Keratinocyte (primary cell): Measurements from ENCODE around the gene EGFR. TPM values are rescaled to one million over a fixed set of nuclear protein-coding genes. Genes with fewer than 3 reads are reported as not detected.
A peak's percentile ranks its signal among the peaks of the same experiment; 100 is the strongest.

Experiments used
- DNase-seq: peaks from one replicate; pipeline ENCODE4 v3.0.0-alpha.2; 2011; ENCODE audit warnings: low read depth, missing footprints, low spot score
- FAIRE-seq: peaks from 2 replicates; lab custom pipeline; 2011; peaks lifted over from hg19 to GRCh38; lab: Jason Lieb, UNC
- H2AFZ ChIP-seq: 2 replicates; pipeline ENCODE4 v1.6.0; 2012; ENCODE audit warnings: low read length, control low read depth, inconsistent platforms; ENCODE audit not compliant: control insufficient read depth
- H3K27ac ChIP-seq: 2 replicates; pipeline ENCODE4 v1.5.1; 2011; ENCODE audit warnings: low read length; ENCODE audit not compliant: control insufficient read depth, insufficient read depth
- H3K27me3 ChIP-seq: 3 replicates; pipeline ENCODE4 v1.6.0; 2011; ENCODE audit warnings: low read length; ENCODE audit not compliant: control insufficient read depth, insufficient read depth; ENCODE audit errors: extremely low read depth
- H3K36me3 ChIP-seq, 2 experiments: 2 replicates in 1 of 2; 3 replicates in 1 of 2; pipeline ENCODE4 v1.5.1; 2011; ENCODE audit warnings: low read length in 2 of 2, mild to moderate bottlenecking in 1 of 2; ENCODE audit not compliant: control insufficient read depth in 2 of 2, insufficient read depth in 2 of 2; ENCODE audit errors: extremely low read depth in 1 of 2
- H3K4me1 ChIP-seq: 3 replicates; pipeline ENCODE4 v1.5.1; 2011; ENCODE audit warnings: low read length; ENCODE audit not compliant: control insufficient read depth, insufficient read depth; ENCODE audit errors: extremely low read depth
- H3K4me2 ChIP-seq: 3 replicates; pipeline ENCODE4 v1.6.0; 2011; ENCODE audit warnings: low read depth, low read length; ENCODE audit not compliant: control insufficient read depth, insufficient read depth; ENCODE audit errors: extremely low read depth
- H3K4me3 ChIP-seq, 3 experiments: fragments of 200-600 bp in 1 of 3; sonication (generic) in 1 of 3; 2 replicates in 2 of 3; 3 replicates in 1 of 3; pipeline ENCODE4 v1.5.1; 2011 to 2016; ENCODE audit warnings: low read length in 3 of 3, mild to moderate bottlenecking in 3 of 3, control low read depth in 2 of 3, inconsistent platforms in 1 of 3, low read depth in 1 of 3, mixed read lengths in 1 of 3, mixed run types in 1 of 3, moderate library complexity in 1 of 3; ENCODE audit not compliant: control insufficient read depth in 2 of 3, insufficient read depth in 2 of 3; ENCODE audit errors: extremely low read depth in 1 of 3
- H3K79me2 ChIP-seq: 2 replicates; pipeline ENCODE4 v1.6.0; 2012; ENCODE audit warnings: low read length; ENCODE audit not compliant: control insufficient read depth, insufficient read depth
- H3K9ac ChIP-seq: 3 replicates; pipeline ENCODE4 v1.6.0; 2011; ENCODE audit warnings: low read length; ENCODE audit not compliant: control insufficient read depth, insufficient read depth; ENCODE audit errors: extremely low read depth
- H3K9me1 ChIP-seq: 3 replicates; pipeline ENCODE4 v1.6.0; 2011; ENCODE audit warnings: low read length; ENCODE audit not compliant: control insufficient read depth, insufficient read depth; ENCODE audit errors: extremely low read depth
- H3K9me3 ChIP-seq: 2 replicates; pipeline ENCODE4 v1.5.1; 2012; ENCODE audit warnings: low read depth, low read length; ENCODE audit not compliant: control insufficient read depth
- H4K20me1 ChIP-seq: 3 replicates; pipeline ENCODE4 v1.6.0; 2011; ENCODE audit warnings: low read length; ENCODE audit not compliant: control insufficient read depth, insufficient read depth; ENCODE audit errors: extremely low read depth
- EZH2 ChIP-seq: IDR thresholded peaks from one replicate; pipeline ENCODE4 v1.6.1; 2012; ENCODE audit warnings: inconsistent platforms, mild to moderate bottlenecking, low read length, moderate library complexity
- dilution Hi-C: fragments of 300-500 bp; cut with MboI; formaldehyde crosslinking; loops from one replicate; pipeline ENCODE4 v1.7.0; 2020; ENCODE audit warnings: low sequenced_read_pairs; ENCODE audit not compliant: extremely low pct_ligation_motif_present
- polyA plus RNA-seq, 5 experiments: library from polyadenylated mRNA; depleted of rRNA in 3 of 5; stranded (reverse) in 3 of 5; stranded (forward) in 1 of 5; unstranded in 1 of 5; fragments of >200 nt; gene quantifications; 1 replicate in 1 of 5; 2 replicates in 3 of 5; 3 replicates in 1 of 5; pipeline versions ENCODE4 v1.2.1 to v1.2.3, GENCODE V29; 2011 to 2012; ENCODE audit warnings: missing spikeins in 2 of 5, low read depth in 1 of 5, low replicate concordance in 1 of 5
- TF ChIP-seq, protein P1 (sequence below), 3 experiments: IDR thresholded peaks in 1 of 3; conservative IDR thresholded peaks in 1 of 3; optimal IDR thresholded peaks in 1 of 3; 2 replicates in 2 of 3; 3 replicates in 1 of 3; pipeline versions ENCODE3 to v1.5.1; 2011; ENCODE audit warnings: low read length in 3 of 3, mild to moderate bottlenecking in 3 of 3, moderate library complexity in 2 of 3, control low read depth in 1 of 3, inconsistent platforms in 1 of 3; ENCODE audit not compliant: insufficient read depth in 2 of 3; ENCODE audit errors: extremely low read depth in 1 of 3

EGFR gene
- polyA plus RNA-seq, 1 donor (not counting 4 experiments of a cell fraction or from before 2014, with no cell fraction given): 120 TPM

DNA sequence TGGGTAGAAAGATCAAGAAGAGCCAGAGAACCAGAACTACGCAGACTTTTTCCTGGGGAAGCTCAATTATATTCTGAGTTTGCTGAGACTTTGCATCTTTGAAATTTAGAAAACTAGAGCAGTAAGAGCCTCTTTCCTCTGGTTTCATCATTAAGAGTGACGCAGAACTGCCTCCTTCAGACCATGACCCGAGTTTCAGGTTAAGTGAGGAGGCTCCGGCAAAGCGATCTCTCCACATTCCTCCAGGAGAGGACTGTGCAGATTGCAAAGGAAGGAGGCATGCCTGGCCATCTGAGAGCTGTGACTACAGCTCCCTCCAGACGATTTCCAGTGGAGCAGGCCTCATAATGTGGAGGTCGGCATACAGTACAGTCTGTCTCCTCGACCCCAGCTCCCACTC lies 230.5 kb downstream of the EGFR start:
- dilution Hi-C loops: no loop called here
- Histone ChIP-seq H3K9me1 (no peaks in the 10 kb centered on the region), H3K4me3 (no peak overlapping the region), H3K4me2 (no peak overlapping the region), H3K27me3 (peaks cover 4% of the 10 kb centered on the region), H2AFZ (no peak overlapping the region), H3K27ac (no peak overlapping the region), H3K4me1 (peaks cover 20% of the 10 kb centered on the region), H4K20me1 (no peaks in the 10 kb centered on the region), H3K9ac (no peak overlapping the region), H3K79me2 (no peaks in the 10 kb centered on the region), H3K36me3 (no peaks in the 10 kb centered on the region), H3K9me3 (no peaks in the 10 kb centered on the region)
- FAIRE-seq (no peak), DNase-seq (no peak)
- no peak for TF ChIP-seq EZH2
- TF ChIP-seq, protein P1, sequence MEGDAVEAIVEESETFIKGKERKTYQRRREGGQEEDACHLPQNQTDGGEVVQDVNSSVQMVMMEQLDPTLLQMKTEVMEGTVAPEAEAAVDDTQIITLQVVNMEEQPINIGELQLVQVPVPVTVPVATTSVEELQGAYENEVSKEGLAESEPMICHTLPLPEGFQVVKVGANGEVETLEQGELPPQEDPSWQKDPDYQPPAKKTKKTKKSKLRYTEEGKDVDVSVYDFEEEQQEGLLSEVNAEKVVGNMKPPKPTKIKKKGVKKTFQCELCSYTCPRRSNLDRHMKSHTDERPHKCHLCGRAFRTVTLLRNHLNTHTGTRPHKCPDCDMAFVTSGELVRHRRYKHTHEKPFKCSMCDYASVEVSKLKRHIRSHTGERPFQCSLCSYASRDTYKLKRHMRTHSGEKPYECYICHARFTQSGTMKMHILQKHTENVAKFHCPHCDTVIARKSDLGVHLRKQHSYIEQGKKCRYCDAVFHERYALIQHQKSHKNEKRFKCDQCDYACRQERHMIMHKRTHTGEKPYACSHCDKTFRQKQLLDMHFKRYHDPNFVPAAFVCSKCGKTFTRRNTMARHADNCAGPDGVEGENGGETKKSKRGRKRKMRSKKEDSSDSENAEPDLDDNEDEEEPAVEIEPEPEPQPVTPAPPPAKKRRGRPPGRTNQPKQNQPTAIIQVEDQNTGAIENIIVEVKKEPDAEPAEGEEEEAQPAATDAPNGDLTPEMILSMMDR (optimal IDR thresholded peaks at IDR 0.05 in 1 of 3, IDR thresholded peaks at IDR 0.05 in 1 of 3, conservative IDR thresholded peaks at IDR 0.05 in 1 of 3; ENCODE audit: extremely low read depth in 1 of 3, insufficient read depth in 2 of 3, low read length in 3 of 3): no peak

DNA sequence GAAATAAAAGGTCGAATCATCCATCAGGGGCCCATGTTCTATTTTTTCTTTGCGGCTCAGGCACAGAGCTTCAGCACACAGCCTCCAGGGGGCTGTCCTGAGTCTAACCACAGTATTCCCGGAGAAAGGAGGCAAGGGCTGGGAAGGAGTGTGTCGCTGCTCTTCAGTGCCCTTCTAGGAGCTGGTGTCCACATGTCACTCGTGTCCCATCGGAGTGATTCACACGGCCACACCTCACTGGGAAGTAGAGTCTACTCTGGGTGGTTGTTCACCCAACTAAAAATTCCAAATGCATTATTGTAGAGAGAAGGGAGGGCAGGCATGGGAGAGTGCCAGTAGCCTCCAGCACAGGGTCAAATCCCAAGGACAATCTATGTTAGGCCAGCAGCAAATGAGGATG lies 231.5 kb downstream of the EGFR start:
- peaks cover 4% of the 10 kb centered on the region for H3K27me3 ChIP-seq
- DNase-seq: no peak
- no peak overlapping the region for H3K4me3 ChIP-seq
- H4K20me1 ChIP-seq: no peaks in the 10 kb centered on the region
- no peaks in the 10 kb centered on the region for H3K79me2 ChIP-seq
- dilution Hi-C loops: no loop called here
- TF ChIP-seq EZH2: no peak
- TF ChIP-seq, protein P1 (optimal IDR thresholded peaks at IDR 0.05 in 1 of 3, IDR thresholded peaks at IDR 0.05 in 1 of 3, conservative IDR thresholded peaks at IDR 0.05 in 1 of 3; ENCODE audit: extremely low read depth in 1 of 3, insufficient read depth in 2 of 3, low read length in 3 of 3): peak; percentile 59 to 74 (median 65)
- no peaks in the 10 kb centered on the region for H3K9me1 ChIP-seq
- H3K4me1 ChIP-seq: peaks cover 22% of the 10 kb centered on the region
- no peaks in the 10 kb centered on the region for H3K9me3 ChIP-seq
- FAIRE-seq: peak; percentile 44
- no peak overlapping the region for H2AFZ ChIP-seq
- H3K36me3 ChIP-seq: no peaks in the 10 kb centered on the region
- H3K4me2 ChIP-seq: no peak overlapping the region
- no peak overlapping the region for H3K9ac ChIP-seq
- H3K27ac ChIP-seq: no peak overlapping the region
